Neuron (in vitro differentiated cells): ENCODE data around the gene MAP2K6.

ENCODE experiments used
- H2AFZ ChIP-seq: one replicate; pipeline ENCODE4 v1.6.1; 2013; ENCODE audit warnings: low read depth, mild to moderate bottlenecking, inconsistent platforms, low read length, moderate library complexity
- H3K27me3 ChIP-seq: one replicate; pipeline ENCODE4 v1.6.1; 2013; ENCODE audit warnings: low read length; ENCODE audit not compliant: insufficient read depth
- H3K36me3 ChIP-seq: one replicate; pipeline ENCODE4 v1.6.1; 2013; ENCODE audit warnings: low read length; ENCODE audit not compliant: insufficient read depth
- H3K4me1 ChIP-seq: one replicate; pipeline ENCODE4 v1.6.1; 2013; ENCODE audit warnings: low read length; ENCODE audit not compliant: insufficient read depth
- H3K4me3 ChIP-seq: 2 replicates; pipeline ENCODE4 v1.5.1; 2013; ENCODE audit warnings: mild to moderate bottlenecking, low read length, moderate library complexity
- H3K9me3 ChIP-seq: one replicate; pipeline ENCODE4 v1.6.1; 2013; ENCODE audit warnings: low read length

MAP2K6 gene

DNA sequence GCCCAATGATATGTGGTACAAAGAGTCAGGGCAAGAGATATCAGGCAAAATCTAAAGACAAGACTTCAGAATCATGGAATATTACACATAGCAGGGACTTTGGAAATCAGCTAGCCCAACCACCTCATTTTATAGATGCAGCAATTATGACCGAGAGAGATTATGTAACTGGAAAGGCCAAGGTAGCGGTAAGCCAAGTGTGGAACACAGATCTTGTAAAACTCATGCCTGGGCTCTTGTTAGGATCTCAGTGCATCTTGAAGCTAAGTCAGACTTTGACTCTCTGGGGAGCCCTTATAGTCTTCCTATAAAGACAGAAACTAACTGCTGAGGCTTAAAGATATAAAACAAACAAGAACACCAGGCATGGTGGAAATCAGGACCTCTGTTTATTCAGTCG lies 18.6 kb downstream of the MAP2K6 start:
- Histone ChIP-seq H3K36me3 (no peaks in the 10 kb centered on the region), H3K4me3 (no peak overlapping the region), H3K9me3 (no peaks in the 10 kb centered on the region), H3K27me3 (no peaks in the 10 kb centered on the region), H2AFZ (no peak overlapping the region), H3K4me1 (peaks cover 13% of the 10 kb centered on the region)

DNA sequence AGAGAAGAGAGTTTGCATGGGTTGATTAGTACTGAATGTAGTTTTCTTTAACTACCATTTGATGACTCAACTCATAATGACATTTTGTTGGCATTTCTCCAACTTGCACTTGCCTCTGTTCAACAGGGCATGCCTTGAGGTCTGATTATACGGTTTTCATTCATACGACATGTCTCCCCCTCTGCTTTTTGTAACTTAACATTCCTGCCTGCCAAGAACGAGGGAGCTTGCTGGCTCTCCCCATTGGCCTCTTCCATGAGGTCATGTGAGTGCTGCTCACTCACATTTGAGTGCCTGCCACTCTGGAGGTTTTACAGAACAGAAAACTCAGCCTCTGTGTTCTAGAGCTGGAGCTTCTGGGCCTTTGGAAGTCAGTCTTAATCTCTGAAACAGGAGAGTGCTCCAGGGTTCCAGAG lies 19.7 kb downstream of the MAP2K6 start:
- no peaks in the 10 kb centered on the region for H3K36me3 ChIP-seq
- no peak overlapping the region for H3K4me3 ChIP-seq
- H3K4me1 ChIP-seq = peaks cover 13% of the 10 kb centered on the region
- H2AFZ ChIP-seq = no peak overlapping the region
- no peaks in the 10 kb centered on the region for H3K9me3 ChIP-seq
- no peaks in the 10 kb centered on the region for H3K27me3 ChIP-seq

DNA sequence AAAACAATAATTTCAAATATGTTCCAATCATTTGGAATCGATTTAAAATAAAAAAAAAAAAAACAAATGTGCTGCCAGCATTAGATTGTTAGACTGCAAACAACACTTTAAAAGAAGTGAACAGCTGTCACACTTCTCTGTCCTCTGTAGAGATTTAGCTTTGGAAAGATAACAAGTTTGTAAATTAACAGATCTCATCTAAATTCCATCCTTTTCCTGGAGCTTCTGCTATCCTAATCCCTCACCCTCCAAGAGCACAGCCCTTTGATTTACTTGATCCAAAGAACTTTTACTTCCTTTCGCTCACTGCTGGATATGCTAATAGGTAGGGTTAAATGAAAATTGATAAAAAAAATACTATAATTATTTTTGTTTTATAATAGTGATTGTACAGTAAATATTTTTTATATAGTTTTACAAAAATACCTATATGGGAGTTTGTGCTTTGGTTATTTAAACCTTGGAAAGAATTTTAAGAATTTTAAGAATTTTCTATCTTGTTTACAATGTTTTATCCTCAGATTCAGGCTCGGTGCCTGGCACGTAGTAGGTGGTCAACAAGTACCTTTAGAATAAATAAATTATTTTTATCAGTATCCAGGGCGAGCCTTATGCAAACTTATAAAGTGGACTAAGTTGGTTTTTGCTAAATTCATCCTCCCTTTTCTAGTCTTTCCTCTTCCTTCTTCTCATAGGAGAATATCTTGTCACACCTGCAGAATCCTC lies 21.6 kb downstream of the MAP2K6 start:
- no peak overlapping the region for H2AFZ ChIP-seq
- H3K4me1 ChIP-seq = peaks cover 13% of the 10 kb centered on the region
- H3K27me3 ChIP-seq = no peaks in the 10 kb centered on the region
- H3K9me3 ChIP-seq = peaks cover 3% of the 10 kb centered on the region
- H3K36me3 ChIP-seq = no peaks in the 10 kb centered on the region
- no peak overlapping the region for H3K4me3 ChIP-seq

DNA sequence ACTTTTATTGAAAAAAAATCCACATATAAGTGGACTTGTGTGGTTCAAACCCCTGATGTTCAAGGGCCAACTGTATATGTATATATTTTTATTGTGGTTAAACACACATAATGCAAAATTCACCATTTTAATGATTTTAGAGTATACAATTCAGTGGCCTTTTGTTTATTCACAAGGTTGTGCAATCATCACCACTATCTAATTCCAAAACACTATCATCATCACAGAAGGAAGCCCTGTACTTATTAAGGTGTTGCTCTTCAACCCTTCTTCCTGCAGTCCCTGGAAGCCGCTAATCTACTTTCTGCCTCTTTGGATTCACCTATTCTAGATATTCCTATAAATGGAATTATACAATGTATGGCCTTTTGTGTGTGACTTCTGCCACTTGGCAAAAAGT lies 23.0 kb downstream of the MAP2K6 start:
- Histone ChIP-seq H2AFZ (no peak overlapping the region), H3K36me3 (no peaks in the 10 kb centered on the region), H3K4me1 (peaks cover 13% of the 10 kb centered on the region), H3K4me3 (no peak overlapping the region), H3K9me3 (peaks cover 3% of the 10 kb centered on the region), H3K27me3 (no peaks in the 10 kb centered on the region)

DNA sequence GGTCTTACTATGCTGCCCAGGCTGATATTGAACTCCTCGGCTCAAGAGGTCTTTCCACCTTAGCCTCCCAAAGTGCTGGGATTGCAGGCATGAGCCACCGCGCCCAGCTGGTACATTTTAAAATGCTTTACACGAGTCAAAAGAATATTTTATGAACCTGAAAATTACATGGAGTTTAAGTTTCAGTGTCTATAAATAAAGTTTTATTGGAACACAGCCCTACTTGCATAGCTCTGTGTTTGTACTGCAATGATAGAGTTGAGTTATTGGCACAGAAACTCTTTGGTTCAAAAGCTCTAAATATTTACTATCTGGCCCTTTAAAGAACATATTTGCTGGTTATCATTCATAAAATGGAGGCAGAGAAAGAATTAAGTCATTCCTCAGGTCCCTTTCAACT lies 24.3 kb downstream of the MAP2K6 start:
- H3K36me3 ChIP-seq = no peaks in the 10 kb centered on the region
- H2AFZ ChIP-seq = no peak overlapping the region
- no peak overlapping the region for H3K4me3 ChIP-seq
- no peaks in the 10 kb centered on the region for H3K27me3 ChIP-seq
- peaks cover 3% of the 10 kb centered on the region for H3K9me3 ChIP-seq
- peaks cover 6% of the 10 kb centered on the region for H3K4me1 ChIP-seq

DNA sequence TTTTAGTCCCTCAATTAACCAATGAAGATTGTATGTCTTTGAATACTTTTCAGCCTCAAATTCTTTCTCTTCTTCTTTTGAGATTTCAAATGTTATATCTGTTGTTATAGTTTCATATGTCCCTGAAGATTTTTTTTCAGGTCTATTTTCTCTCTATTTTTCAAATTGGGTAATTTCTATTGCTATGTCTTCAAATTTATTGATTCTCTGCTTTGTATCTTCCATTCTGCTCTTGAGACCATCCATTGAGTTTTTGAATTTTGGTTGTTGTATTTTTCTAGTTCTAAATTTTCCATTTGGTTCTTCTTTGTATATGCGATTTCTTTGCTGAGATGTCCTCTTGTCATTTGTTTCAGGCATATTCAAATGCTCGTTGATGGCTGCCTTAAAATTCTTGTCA lies 26.7 kb downstream of the MAP2K6 start:
- H3K4me3 ChIP-seq = no peak overlapping the region
- H2AFZ ChIP-seq = no peak overlapping the region
- H3K27me3 ChIP-seq = no peaks in the 10 kb centered on the region
- no peaks in the 10 kb centered on the region for H3K4me1 ChIP-seq
- H3K9me3 ChIP-seq = peaks cover 3% of the 10 kb centered on the region
- no peaks in the 10 kb centered on the region for H3K36me3 ChIP-seq

DNA sequence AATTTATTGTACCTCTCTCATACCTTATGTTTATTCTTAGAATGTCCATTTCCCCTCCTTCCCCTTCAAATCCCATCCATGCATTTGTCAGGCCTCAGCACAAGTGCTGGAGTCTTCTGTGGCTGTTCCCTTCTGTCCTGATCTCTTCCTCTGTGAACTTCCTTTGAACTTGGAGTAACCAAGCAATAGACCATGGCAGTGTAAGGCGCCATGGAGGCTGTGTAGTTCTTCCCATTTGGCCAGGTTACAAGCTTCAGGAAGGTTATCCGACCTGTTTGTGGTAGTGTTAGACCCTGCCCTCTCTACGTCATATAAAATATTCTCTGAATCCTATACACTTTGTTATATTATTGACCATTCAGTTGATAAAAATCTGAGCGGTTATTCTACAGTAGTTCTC lies 28.6 kb downstream of the MAP2K6 start:
- Histone ChIP-seq H3K4me3 (no peak overlapping the region), H3K4me1 (peaks cover 6% of the 10 kb centered on the region), H3K27me3 (no peaks in the 10 kb centered on the region), H3K9me3 (peaks cover 3% of the 10 kb centered on the region), H2AFZ (no peak overlapping the region), H3K36me3 (no peaks in the 10 kb centered on the region)

DNA sequence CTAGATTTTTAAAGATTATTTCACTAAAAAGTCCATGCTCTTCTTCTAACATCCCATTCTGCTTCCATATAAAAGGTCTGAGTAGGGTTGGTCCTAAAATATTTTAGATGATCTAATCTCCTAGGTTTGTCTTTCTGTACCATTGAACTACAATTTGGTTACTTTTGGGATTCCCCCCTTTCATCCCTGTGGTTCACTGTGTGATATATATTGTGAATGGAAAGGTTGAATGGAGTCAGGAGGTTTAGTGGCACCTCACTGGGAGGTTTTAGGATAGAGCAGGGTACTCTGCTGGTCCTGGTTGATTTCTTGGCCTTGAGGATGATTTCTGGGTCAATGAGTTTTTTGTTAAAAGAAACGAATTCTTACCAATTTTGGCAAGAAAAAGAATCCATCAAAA lies 29.5 kb downstream of the MAP2K6 start:
- Histone ChIP-seq H3K4me1 (peaks cover 6% of the 10 kb centered on the region), H3K4me3 (no peak overlapping the region), H2AFZ (no peak overlapping the region), H3K36me3 (no peaks in the 10 kb centered on the region), H3K9me3 (peaks cover 3% of the 10 kb centered on the region), H3K27me3 (no peaks in the 10 kb centered on the region)

DNA sequence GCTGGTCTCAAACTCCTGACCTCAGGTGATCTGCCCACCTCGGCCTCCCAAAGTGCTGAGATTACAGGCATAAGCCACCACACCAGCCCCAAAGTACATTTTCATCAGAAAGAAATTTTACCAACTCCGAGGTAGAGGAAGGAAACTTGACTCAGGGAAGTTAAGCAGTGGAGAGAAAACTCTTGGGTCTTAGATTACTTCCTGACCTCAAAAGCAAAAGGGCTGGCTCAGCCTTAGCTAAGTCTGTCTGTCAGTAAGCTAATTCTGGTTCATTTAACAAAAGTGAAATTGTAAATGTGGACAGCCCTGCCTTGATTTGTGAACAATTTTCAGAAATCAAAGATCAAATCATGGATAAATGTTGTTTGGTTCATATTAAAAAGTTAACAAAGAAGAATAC lies 30.6 kb downstream of the MAP2K6 start:
- Histone ChIP-seq H3K4me3 (no peak overlapping the region), H3K4me1 (peaks cover 6% of the 10 kb centered on the region), H2AFZ (no peak overlapping the region), H3K27me3 (no peaks in the 10 kb centered on the region), H3K9me3 (peaks cover 3% of the 10 kb centered on the region), H3K36me3 (no peaks in the 10 kb centered on the region)

DNA sequence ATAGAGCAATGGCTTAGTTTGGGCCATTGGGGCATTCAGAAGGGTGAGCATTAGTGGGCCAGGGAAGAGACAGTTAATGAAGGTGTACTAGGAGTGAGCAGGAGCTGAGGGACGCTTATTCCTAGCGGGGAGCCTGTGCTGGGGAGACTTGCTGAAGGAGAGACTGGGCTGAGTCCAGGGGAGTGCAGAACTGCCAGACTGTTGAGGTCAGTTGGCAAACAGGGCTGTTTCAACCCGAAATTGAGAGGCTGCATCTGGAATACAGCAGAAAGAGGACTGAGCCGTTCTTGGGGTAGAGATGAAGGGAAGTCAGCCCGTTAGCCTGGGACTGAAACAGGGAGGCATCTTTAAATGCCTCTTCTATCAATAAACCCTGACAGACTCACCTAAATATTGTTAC lies 33.2 kb downstream of the MAP2K6 start:
- H3K4me3 ChIP-seq = peak overlapping the region; percentile 38
- no peaks in the 10 kb centered on the region for H3K9me3 ChIP-seq
- no peaks in the 10 kb centered on the region for H3K27me3 ChIP-seq
- no peaks in the 10 kb centered on the region for H3K36me3 ChIP-seq
- H2AFZ ChIP-seq = peak overlapping the region; percentile 71
- peaks cover 14% of the 10 kb centered on the region for H3K4me1 ChIP-seq

DNA sequence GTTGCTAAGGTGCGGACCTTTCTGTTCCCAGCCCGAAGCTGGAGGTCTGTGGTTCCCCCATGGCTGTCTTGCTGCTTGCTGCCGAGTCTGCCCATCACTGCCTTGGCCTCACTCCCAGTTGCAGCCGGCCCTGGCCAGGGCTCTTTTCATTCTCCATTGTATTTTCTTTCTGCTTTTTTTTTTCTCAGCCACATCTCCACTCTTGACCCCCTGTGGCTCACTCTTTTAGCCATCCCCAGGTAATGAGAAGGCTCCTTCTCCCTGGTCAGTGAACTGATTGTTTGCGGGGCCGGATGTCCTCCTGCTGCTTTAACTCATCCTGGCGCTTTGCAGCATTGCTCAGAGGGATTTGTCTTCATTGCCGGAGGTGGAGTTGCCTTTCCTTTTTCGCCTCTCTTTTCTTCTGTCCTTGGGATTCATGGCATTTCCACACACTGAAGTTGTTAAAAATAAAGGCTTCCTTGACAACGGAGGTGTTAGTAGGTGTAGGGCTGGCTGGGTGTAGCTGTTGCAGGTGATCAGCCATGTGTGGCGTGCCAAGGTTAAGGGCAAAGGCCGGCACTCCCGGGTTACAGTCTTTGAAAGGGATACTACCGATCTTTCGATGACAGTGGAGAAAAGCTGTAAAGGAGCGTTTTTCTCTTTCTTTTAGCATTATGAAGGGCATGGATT lies 34.1 kb downstream of the MAP2K6 start:
- peaks cover 14% of the 10 kb centered on the region for H3K4me1 ChIP-seq
- H3K36me3 ChIP-seq = no peaks in the 10 kb centered on the region
- no peaks in the 10 kb centered on the region for H3K9me3 ChIP-seq
- H3K27me3 ChIP-seq = no peaks in the 10 kb centered on the region
- H2AFZ ChIP-seq = peak overlapping the region; percentile 71
- peak overlapping the region; percentile 38 for H3K4me3 ChIP-seq

DNA sequence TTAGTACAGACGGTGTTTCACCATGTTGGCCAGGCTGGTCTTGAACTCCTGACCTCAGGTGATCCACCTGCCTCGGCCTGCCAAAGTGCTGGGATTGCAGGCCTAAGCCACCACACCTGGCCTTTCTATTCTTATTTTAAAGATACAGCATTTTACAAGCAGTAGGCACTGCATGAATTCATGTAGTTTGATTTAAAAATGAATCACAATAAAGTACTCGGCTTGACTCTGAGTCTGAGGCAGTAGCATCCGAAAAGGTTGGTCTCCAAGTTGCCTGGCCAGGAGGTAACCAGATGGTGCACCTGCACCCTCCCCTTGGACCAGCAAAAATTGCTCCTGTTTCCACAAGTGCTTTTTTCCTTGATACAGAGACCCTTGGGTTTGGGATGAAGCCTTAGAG lies 35.6 kb downstream of the MAP2K6 start:
- Histone ChIP-seq H3K27me3 (no peaks in the 10 kb centered on the region), H2AFZ (no peak overlapping the region), H3K9me3 (no peaks in the 10 kb centered on the region), H3K4me3 (no peak overlapping the region), H3K36me3 (no peaks in the 10 kb centered on the region), H3K4me1 (peaks cover 14% of the 10 kb centered on the region)

DNA sequence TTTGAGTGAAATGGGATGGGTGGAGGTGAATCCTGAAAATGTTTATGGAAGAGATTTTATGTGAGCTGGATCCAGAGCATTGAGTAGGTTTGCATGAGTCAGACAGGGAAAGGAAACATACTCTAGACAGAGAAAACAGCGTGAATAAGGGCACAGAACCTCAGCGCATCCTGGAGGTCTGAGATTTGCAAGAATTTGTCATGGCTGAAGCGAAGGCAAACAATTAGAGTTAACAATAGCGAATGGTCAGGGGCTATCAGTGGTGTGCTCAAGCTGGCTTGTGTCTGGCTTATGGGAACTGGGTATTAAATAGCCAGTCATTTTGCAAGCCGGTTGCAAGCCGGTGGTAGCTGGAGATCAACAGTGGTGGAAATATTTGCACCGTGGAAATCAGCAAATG lies 36.4 kb downstream of the MAP2K6 start:
- Histone ChIP-seq H3K36me3 (no peaks in the 10 kb centered on the region), H3K4me3 (no peak overlapping the region), H3K9me3 (no peaks in the 10 kb centered on the region), H3K4me1 (peaks cover 14% of the 10 kb centered on the region), H3K27me3 (no peaks in the 10 kb centered on the region), H2AFZ (no peak overlapping the region)
